HCT116 (cell line): ENCODE data around the gene TECTA. TPM values are rescaled to one million over a fixed set of nuclear protein-coding genes. Genes with fewer than 3 reads are reported as not detected.

Experiments used
- ATAC-seq: fragments of 200-7000 bp; cut with Tn5 transposase; 2 replicates; pipeline ENCODE4 v1.9.1; 2020; ENCODE audit warnings: mild to moderate bottlenecking, moderate library complexity
- BruUV-seq: library from RNA; stranded (reverse); fragments of 400-500 nt; replicated peaks from 2 replicates; lab custom pipeline; 2021; lab: Mats Ljungman, UMichigan
- CTCF ChIA-PET: fragments of 300-600 bp; sonication (Branson Sonifier 250); formaldehyde crosslinking; loops from one replicate; lab custom pipeline; 2021; ENCODE audit warnings: antibody characterized with exemption; lab: Charles Lee
- POLR2A ChIA-PET: fragments of 300-600, 350-600 bp; sonication (Branson Sonifier 250); formaldehyde crosslinking; loops from one replicate; lab custom pipeline; 2021; ENCODE audit warnings: antibody characterized with exemption; lab: Charles Lee
- RAD21 ChIA-PET, 2 experiments: fragments of 300-600 bp; sonication (Branson Sonifier 250); formaldehyde crosslinking; loops; one replicate each; lab custom pipeline; 2023; ENCODE audit warnings: low total read pairs in 2 of 2; ENCODE audit not compliant: uncharacterized antibody in 2 of 2, unreplicated experiment in 2 of 2, low non-redundant PET in 1 of 2; lab: Charles Lee
- DNase-seq: peaks from one replicate; pipeline ENCODE4 v3.0.0-alpha.2; 2010; ENCODE audit warnings: low read depth, low spot score
- H2AFZ ChIP-seq: fragments of 200-600 bp; shearing (Covaris generic), sonication (generic); 2 replicates; pipeline ENCODE4 v1.6.1; 2017; ENCODE audit warnings: low read depth, mixed run types, mixed read lengths, antibody characterized with exemption, low read length; ENCODE audit not compliant: poor library complexity, severe bottlenecking
- H3K27ac ChIP-seq: 2 replicates; pipeline ENCODE4 v1.5.1; 2012; ENCODE audit warnings: low read depth, low read length
- H3K27me3 ChIP-seq: fragments of 200-600 bp; sonication (generic); 2 replicates; pipeline ENCODE4 v1.6.1; 2016; ENCODE audit warnings: mixed run types, low read length, mixed read lengths; ENCODE audit not compliant: insufficient read depth
- H3K36me3 ChIP-seq, 2 experiments: fragments of 200-500 bp in 1 of 2; fragments of 200-600 bp in 1 of 2; sonication (Bioruptor generic) in 1 of 2; sonication (generic) in 1 of 2; 2 replicates each; pipeline versions ENCODE4 v1.5.1 to v1.6.1; 2014 to 2016; ENCODE audit warnings: low read length in 2 of 2, inconsistent platforms in 1 of 2, mixed read lengths in 1 of 2, mixed run types in 1 of 2; ENCODE audit not compliant: insufficient read depth in 2 of 2, control insufficient read depth in 1 of 2
- H3K4me1 ChIP-seq, 2 experiments: fragments of 200-600 bp in 1 of 2; sonication (generic) in 1 of 2; 2 replicates each; pipeline versions ENCODE4 v1.5.1 to v1.6.1; 2012 to 2017; ENCODE audit warnings: low read length in 2 of 2, inconsistent platforms in 1 of 2, mild to moderate bottlenecking in 1 of 2, mixed read lengths in 1 of 2, mixed run types in 1 of 2, moderate library complexity in 1 of 2; ENCODE audit not compliant: insufficient read depth in 2 of 2, control insufficient read depth in 1 of 2
- H3K4me2 ChIP-seq: fragments of 200-600 bp; sonication (generic); 2 replicates; pipeline ENCODE4 v1.6.1; 2017; ENCODE audit warnings: mixed run types, low read length, mixed read lengths
- H3K4me3 ChIP-seq, 2 experiments: fragments of 200-600 bp in 1 of 2; sonication (generic) in 1 of 2; replicated peaks in 1 of 2; 2 replicates each; pipeline ENCODE4 v1.5.1; 2011 to 2016; ENCODE audit warnings: low read length in 2 of 2, control low read depth in 1 of 2, low read depth in 1 of 2, mild to moderate bottlenecking in 1 of 2, mixed read lengths in 1 of 2, mixed run types in 1 of 2
- H3K79me2 ChIP-seq: fragments of 200-600 bp; sonication (generic); 2 replicates; pipeline ENCODE4 v1.6.1; 2017; ENCODE audit warnings: mild to moderate bottlenecking, mixed run types, low read length, moderate library complexity, mixed read lengths; ENCODE audit not compliant: insufficient read depth
- H3K9ac ChIP-seq: fragments of 200-600 bp; sonication (generic); 2 replicates; pipeline ENCODE4 v1.6.1; 2016; ENCODE audit warnings: low read length, mixed read lengths
- H3K9me2 ChIP-seq: fragments of 200-600 bp; sonication (generic), shearing (Covaris generic); 2 replicates; pipeline ENCODE4 v1.6.1; 2017; ENCODE audit warnings: mixed run types, mild to moderate bottlenecking, moderate library complexity; ENCODE audit not compliant: insufficient read depth
- H3K9me3 ChIP-seq, 2 experiments: fragments of 200-500 bp in 1 of 2; fragments of 200-600 bp in 1 of 2; sonication (Bioruptor generic) in 1 of 2; sonication (generic) in 1 of 2; 2 replicates each; pipeline ENCODE4 v1.6.1; 2014 to 2017; ENCODE audit warnings: low read length in 2 of 2, mixed read lengths in 2 of 2, inconsistent platforms in 1 of 2, low read depth in 1 of 2, mild to moderate bottlenecking in 1 of 2, mixed run types in 1 of 2, moderate library complexity in 1 of 2; ENCODE audit not compliant: control insufficient read depth in 1 of 2, insufficient read depth in 1 of 2
- H4K20me1 ChIP-seq: fragments of 200-600 bp; sonication (generic), shearing (Covaris generic); 2 replicates; pipeline ENCODE4 v1.6.1; 2017; ENCODE audit warnings: mixed run types, mild to moderate bottlenecking, moderate library complexity; ENCODE audit not compliant: insufficient read depth
- ATF3 ChIP-seq: IDR thresholded peaks from 2 replicates; pipeline ENCODE4 v1.6.1; 2012
- CEBPB ChIP-seq: IDR thresholded peaks from 2 replicates; pipeline ENCODE4 v1.6.1; 2012; ENCODE audit warnings: low read depth
- CTCF ChIP-seq, 3 experiments: fragments of 200-600 bp in 1 of 3; sonication (generic) in 1 of 3; IDR thresholded peaks in 2 of 3; conservative IDR thresholded peaks in 1 of 3; 2 replicates each; pipeline ENCODE4 v1.5.1; 2012 to 2017; ENCODE audit warnings: low read depth in 2 of 3, low read length in 2 of 3, antibody characterized with exemption in 1 of 3, borderline replicate concordance in 1 of 3, control low read depth in 1 of 3, mild to moderate bottlenecking in 1 of 3, mixed read lengths in 1 of 3, mixed run types in 1 of 3, moderate library complexity in 1 of 3; ENCODE audit not compliant: insufficient read depth in 1 of 3
- EGR1 ChIP-seq: IDR thresholded peaks from 2 replicates; pipeline ENCODE4 v1.6.1; 2012; ENCODE audit warnings: low read depth
- ELF1 ChIP-seq: IDR thresholded peaks from 2 replicates; pipeline ENCODE4 v1.6.1; 2012; ENCODE audit warnings: low read depth, borderline replicate concordance
- FOSL1 ChIP-seq: IDR thresholded peaks from 2 replicates; pipeline ENCODE4 v1.6.1; 2012; ENCODE audit warnings: low read depth
- JUND ChIP-seq: IDR thresholded peaks from 2 replicates; pipeline ENCODE4 v1.6.1; 2012
- MAX ChIP-seq: IDR thresholded peaks from 2 replicates; pipeline ENCODE4 v1.6.1; 2012
- POLR2A ChIP-seq: IDR thresholded peaks from 2 replicates; pipeline ENCODE4 v1.7.0; 2011; ENCODE audit warnings: borderline replicate concordance; ENCODE audit not compliant: insufficient read depth, insufficient read length; ENCODE audit errors: extremely low read depth
- POLR2AphosphoS5 ChIP-seq: IDR thresholded peaks from 2 replicates; pipeline ENCODE4 v1.6.1; 2011; ENCODE audit warnings: mild to moderate bottlenecking, low read depth, low read length, moderate library complexity
- REST ChIP-seq: IDR thresholded peaks from 2 replicates; pipeline ENCODE4 v1.6.1; 2012; ENCODE audit warnings: low read depth
- SRF ChIP-seq: IDR thresholded peaks from 2 replicates; pipeline ENCODE4 v1.6.1; 2012; ENCODE audit warnings: low read depth
- ZBTB33 ChIP-seq: IDR thresholded peaks from 2 replicates; pipeline ENCODE4 v1.6.1; 2011; ENCODE audit warnings: mild to moderate bottlenecking, low read length, moderate library complexity; ENCODE audit not compliant: insufficient replicate concordance; ENCODE audit errors: extremely low read depth
- ZFX ChIP-seq: fragments of 450-650 bp; IDR thresholded peaks from 2 replicates; pipeline ENCODE4 v1.6.1; 2017
- intact Hi-C: fragments of 100-400 bp; cut with micrococcal nuclease; formaldehyde crosslinking; loops from 2 replicates; pipeline ENCODE4 v1.10.0; 2022
- total RNA-seq: library from RNA; stranded (reverse); gene quantifications from one replicate; pipeline ENCODE4 v1.2.1, GENCODE V29; 2021; ENCODE audit not compliant: unreplicated experiment

Gene TECTA
- total RNA-seq, 1 experiment from 2014 or later: 0.81 TPM

GRCh38 chr11:121231576-121232278, 130.7 kb downstream of the TECTA start:
- Histone ChIP-seq H3K4me3 (no peak overlapping the region), H4K20me1 (no peaks in the 10 kb centered on the region), H3K9me3 (no peaks in the 10 kb centered on the region)
- no TSS peak for BruUV-seq
- TF ChIP-seq ZFX (no peak), FOSL1 (no peak), JUND (no peak), ZBTB33 (no peak), CEBPB (no peak), MAX (no peak), POLR2AphosphoS5 (no peak), POLR2A (no peak), SRF (no peak), CTCF (IDR thresholded peaks at IDR 0.05 in 2 of 3, conservative IDR thresholded peaks at IDR 0.05 in 1 of 3; ENCODE audit: borderline replicate concordance in 1 of 3, insufficient read depth in 1 of 3, low read depth in 2 of 3, low read length in 2 of 3) (no peak), REST (no peak), ELF1 (no peak), EGR1 (no peak), ATF3 (no peak)
- TF ChIP-seq, all 23 proteins: peak for 0
- POLR2A ChIA-PET: no interaction called here
- Histone ChIP-seq H2AFZ (no peak overlapping the region), H3K9me2 (no peaks in the 10 kb centered on the region), H3K27ac (no peak overlapping the region), H3K27me3 (peaks cover 8% of the 10 kb centered on the region; the same call in 1 of the 2 replicates), H3K4me1 (no peaks in the 10 kb centered on the region), H3K79me2 (no peaks in the 10 kb centered on the region), H3K9ac (no peak overlapping the region), H3K36me3 (no peaks in the 10 kb centered on the region), H3K4me2 (no peak overlapping the region)
- DNase-seq (no peak), ATAC-seq (no peak)
- intact Hi-C loops: no loop called here
- CTCF ChIA-PET: no interaction called here
- RAD21 ChIA-PET: no interaction called here
